ENCODE measurements around the gene RYR3. TPM values are rescaled to one million over a fixed set of nuclear protein-coding genes. Genes with fewer than 3 reads are reported as not detected.

RYR3 gene
- total and polyA plus RNA-seq, 7 experiments from 2014 or later = 0.10 to 5.3 (median 1.2) TPM; not detected in 3

DNA sequence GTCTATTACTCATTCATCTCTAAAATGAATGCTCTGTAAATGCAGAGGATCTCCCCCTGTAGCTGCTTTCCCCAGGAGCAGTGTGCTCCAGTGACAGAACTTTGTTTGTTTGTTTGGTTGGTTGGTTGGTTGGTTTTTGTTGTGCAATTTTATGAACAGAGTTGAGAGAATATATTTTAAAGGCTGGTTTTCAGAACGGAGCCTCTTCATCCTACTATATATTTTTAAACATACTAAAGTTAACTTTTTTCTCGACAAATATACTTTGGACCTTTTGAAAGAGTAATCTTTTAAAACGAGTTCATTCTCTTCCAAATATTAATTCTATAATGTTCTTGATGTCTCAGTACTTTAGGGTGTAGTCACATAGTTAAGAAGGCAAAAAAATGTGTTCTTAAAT lies 20.2 kb downstream of the RYR3 start:
- no peak overlapping the region for H3K27ac ChIP-seq (ENCODE audit: low read depth, low read length)
- no peaks in the 10 kb centered on the region for H3K4me1 ChIP-seq (ENCODE audit: control insufficient read depth in 2 of 2, insufficient read depth in 2 of 2, low read length in 2 of 2)
- ChIA-PET POLR2A (no interaction called here), CTCF (no interaction called here)
- Mint-ChIP-seq H3K27ac (no peak overlapping the region), H3K4me3 (no peak overlapping the region), H3K27me3 (peaks cover 16 to 63% (median 52%) of the 10 kb centered on the region in 5 donors), H3K36me3 (no peaks in the 10 kb centered on the region), H3K4me1 (peaks cover 0 to 1% (median 0%) of the 10 kb centered on the region in 7 donors), H3K9me3 (peaks cover 0 to 4% (median 0%) of the 10 kb centered on the region in 11 donors)
- intact Hi-C loops (cut with micrococcal nuclease) = no loop called here
- ATAC-seq = no peak
- H3K27me3 ChIP-seq (ENCODE audit: control insufficient read depth in 2 of 2, insufficient read depth in 2 of 2, low read length in 2 of 2) = peaks cover 0 to 3% of the 10 kb centered on the region in 2 donors
- H3K36me3 ChIP-seq (ENCODE audit: control insufficient read depth in 2 of 3, insufficient read depth in 3 of 3, low read length in 3 of 3) = no peaks in the 10 kb centered on the region
- no peaks in the 10 kb centered on the region for H3K9me3 ChIP-seq (ENCODE audit: control insufficient read depth in 2 of 3, low read length in 3 of 3)
- DNase-seq = no peak
- no peak overlapping the region for H3K4me3 ChIP-seq (ENCODE audit: low read length)

DNA sequence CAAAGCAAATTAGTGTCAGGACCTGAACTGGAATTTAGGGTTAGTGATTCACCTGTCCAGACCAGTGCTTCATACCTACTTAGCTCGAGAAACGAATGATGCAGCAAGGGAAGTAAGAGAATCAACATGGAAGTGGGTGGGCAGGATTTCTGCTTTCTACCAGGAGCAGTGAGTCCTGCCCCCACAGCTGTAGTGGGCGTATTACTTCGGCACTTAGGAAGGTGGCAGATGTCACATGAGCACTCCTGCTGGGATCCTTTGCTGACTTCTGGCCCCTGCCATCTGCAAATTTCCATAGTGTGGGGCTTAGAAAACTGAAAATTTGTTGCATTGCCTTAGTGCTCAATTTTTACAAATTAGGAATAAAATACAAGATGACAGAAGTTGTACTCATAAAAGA lies 31.2 kb downstream of the RYR3 start:
- CTCF ChIA-PET = no interaction called here
- H3K27ac Mint-ChIP-seq = no peak overlapping the region

DNA sequence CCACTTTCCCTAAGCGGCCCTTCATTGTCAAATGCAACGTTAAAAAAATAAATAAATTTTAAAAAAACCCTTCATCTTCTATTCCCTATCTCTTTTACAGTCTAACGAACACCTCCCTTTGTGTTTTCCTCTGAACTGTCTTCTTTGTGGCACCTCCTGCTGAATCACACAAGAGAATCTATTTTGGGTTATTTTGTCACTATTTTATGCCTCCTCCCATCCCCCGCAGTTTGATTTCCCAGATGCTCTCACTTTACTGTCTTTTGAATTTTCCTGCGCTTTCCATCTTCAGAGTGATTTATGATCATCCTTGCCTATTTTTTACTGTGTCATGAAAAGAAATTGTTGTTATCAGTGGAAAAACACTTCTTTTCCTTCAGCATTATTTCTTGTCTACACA lies 32.5 kb downstream of the RYR3 start:
- ChIA-PET POLR2A (no interaction called here), CTCF (no interaction called here)
- Mint-ChIP-seq H3K4me1 (no peaks in the 10 kb centered on the region), H3K27ac (no peak overlapping the region), H3K9me3 (peaks cover 0 to 18% (median 1%) of the 10 kb centered on the region in 11 donors), H3K4me3 (no peak overlapping the region), H3K36me3 (no peaks in the 10 kb centered on the region), H3K27me3 (peaks cover 0 to 8% (median 5%) of the 10 kb centered on the region in 5 donors)
- ATAC-seq (no peak), DNase-seq (no peak)
- intact Hi-C loops (cut with micrococcal nuclease) = no loop called here
- Histone ChIP-seq H3K27ac (ENCODE audit: low read depth, low read length) (no peak overlapping the region), H3K9me3 (ENCODE audit: control insufficient read depth in 2 of 3, low read length in 3 of 3) (no peaks in the 10 kb centered on the region), H3K4me3 (ENCODE audit: low read length) (no peak overlapping the region), H3K4me1 (ENCODE audit: control insufficient read depth in 2 of 2, insufficient read depth in 2 of 2, low read length in 2 of 2) (no peaks in the 10 kb centered on the region), H3K36me3 (ENCODE audit: control insufficient read depth in 2 of 3, insufficient read depth in 3 of 3, low read length in 3 of 3) (no peaks in the 10 kb centered on the region), H3K27me3 (ENCODE audit: control insufficient read depth in 2 of 2, insufficient read depth in 2 of 2, low read length in 2 of 2) (no peaks in the 10 kb centered on the region)

More for the DNA sequence above, 31.2 kb downstream of the RYR3 start:
- Histone ChIP-seq H3K9me3 (ENCODE audit: control insufficient read depth in 2 of 3, low read length in 3 of 3) (no peaks in the 10 kb centered on the region), H3K36me3 (ENCODE audit: control insufficient read depth in 2 of 3, insufficient read depth in 3 of 3, low read length in 3 of 3) (no peaks in the 10 kb centered on the region), H3K27me3 (ENCODE audit: control insufficient read depth in 2 of 2, insufficient read depth in 2 of 2, low read length in 2 of 2) (no peaks in the 10 kb centered on the region), H3K4me3 (ENCODE audit: low read length) (no peak overlapping the region), H3K4me1 (ENCODE audit: control insufficient read depth in 2 of 2, insufficient read depth in 2 of 2, low read length in 2 of 2) (no peaks in the 10 kb centered on the region), H3K27ac (ENCODE audit: low read depth, low read length) (no peak overlapping the region)
- Mint-ChIP-seq H3K9me3 (peaks cover 0 to 18% (median 1%) of the 10 kb centered on the region in 11 donors), H3K4me3 (no peak overlapping the region), H3K36me3 (no peaks in the 10 kb centered on the region), H3K27me3 (peaks cover 0 to 6% (median 5%) of the 10 kb centered on the region in 5 donors), H3K4me1 (no peaks in the 10 kb centered on the region)
- POLR2A ChIA-PET = no interaction called here
- DNase-seq = no peak
- intact Hi-C loops (cut with micrococcal nuclease) = no loop called here
- ATAC-seq = no peak

DNA sequence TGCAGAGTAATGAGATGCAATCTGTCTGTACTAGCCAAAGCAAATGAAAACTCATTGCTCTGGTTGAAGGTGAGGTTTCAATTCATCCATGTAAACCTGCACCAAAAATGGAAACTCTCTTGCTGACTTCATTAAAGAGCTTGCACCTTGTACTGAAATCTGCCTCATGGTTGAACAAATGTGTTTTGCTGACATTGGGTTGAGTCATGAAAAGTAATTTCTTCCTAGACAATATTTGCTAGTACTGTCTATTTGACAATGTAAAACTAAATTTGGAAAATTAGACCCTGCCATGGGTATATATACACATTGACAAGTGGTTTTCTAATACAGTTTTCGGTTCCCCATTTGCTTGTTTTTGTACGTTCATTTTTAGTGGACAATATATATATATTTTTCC lies 33.3 kb downstream of the RYR3 start:
- ATAC-seq = no peak
- Histone ChIP-seq H3K4me3 (ENCODE audit: low read length) (no peak overlapping the region), H3K4me1 (ENCODE audit: control insufficient read depth in 2 of 2, insufficient read depth in 2 of 2, low read length in 2 of 2) (no peaks in the 10 kb centered on the region), H3K36me3 (ENCODE audit: control insufficient read depth in 2 of 3, insufficient read depth in 3 of 3, low read length in 3 of 3) (no peaks in the 10 kb centered on the region), H3K9me3 (ENCODE audit: control insufficient read depth in 2 of 3, low read length in 3 of 3) (no peaks in the 10 kb centered on the region), H3K27me3 (ENCODE audit: control insufficient read depth in 2 of 2, insufficient read depth in 2 of 2, low read length in 2 of 2) (no peaks in the 10 kb centered on the region), H3K27ac (ENCODE audit: low read depth, low read length) (no peak overlapping the region)
- Mint-ChIP-seq H3K4me1 (no peaks in the 10 kb centered on the region), H3K36me3 (no peaks in the 10 kb centered on the region), H3K27me3 (peaks cover 0 to 6% (median 5%) of the 10 kb centered on the region in 5 donors), H3K27ac (no peak overlapping the region), H3K4me3 (no peak overlapping the region), H3K9me3 (peaks cover 0 to 13% (median 0%) of the 10 kb centered on the region in 11 donors)
- ChIA-PET CTCF (no interaction called here), POLR2A (no interaction called here)
- intact Hi-C loops (cut with micrococcal nuclease) = no loop called here
- no peak for DNase-seq

DNA sequence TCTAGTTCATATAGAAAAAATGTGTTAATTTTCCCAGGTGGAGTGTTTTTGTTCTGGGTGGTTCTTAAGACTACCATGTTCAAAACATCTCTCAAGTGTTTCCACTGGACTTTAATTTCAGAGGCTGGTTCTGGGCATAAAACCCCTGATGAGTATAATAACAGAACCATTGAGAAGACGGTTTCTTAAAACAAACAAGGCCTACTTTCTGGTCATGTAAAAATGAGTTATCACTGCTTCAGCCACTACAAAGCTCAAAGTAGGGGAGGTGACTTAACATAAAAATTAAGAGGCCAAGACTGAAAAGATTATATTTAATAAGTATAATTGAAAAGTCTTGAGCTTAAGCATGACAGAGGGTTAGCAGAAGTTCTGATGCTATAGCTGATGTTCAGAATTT lies 33.8 kb downstream of the RYR3 start:
- ATAC-seq (no peak), DNase-seq (no peak)
- intact Hi-C loops (cut with micrococcal nuclease) = no loop called here
- no peak overlapping the region for H3K4me3 Mint-ChIP-seq
- Histone ChIP-seq H3K4me3 (ENCODE audit: low read length) (no peak overlapping the region), H3K27ac (ENCODE audit: low read depth, low read length) (no peak overlapping the region), H3K9me3 (ENCODE audit: control insufficient read depth in 2 of 3, low read length in 3 of 3) (no peaks in the 10 kb centered on the region), H3K4me1 (ENCODE audit: control insufficient read depth in 2 of 2, insufficient read depth in 2 of 2, low read length in 2 of 2) (no peaks in the 10 kb centered on the region), H3K27me3 (ENCODE audit: control insufficient read depth in 2 of 2, insufficient read depth in 2 of 2, low read length in 2 of 2) (no peaks in the 10 kb centered on the region), H3K36me3 (ENCODE audit: control insufficient read depth in 2 of 3, insufficient read depth in 3 of 3, low read length in 3 of 3) (no peaks in the 10 kb centered on the region)
- CTCF ChIA-PET = no interaction called here
- no peaks in the 10 kb centered on the region for H3K36me3 Mint-ChIP-seq
- POLR2A ChIA-PET = no interaction called here
- no peaks in the 10 kb centered on the region for H3K4me1 Mint-ChIP-seq
- H3K27me3 Mint-ChIP-seq = peaks cover 0 to 6% (median 4%) of the 10 kb centered on the region in 5 donors
- no peak overlapping the region for H3K27ac Mint-ChIP-seq
- peaks cover 0 to 11% (median 0%) of the 10 kb centered on the region in 11 donors for H3K9me3 Mint-ChIP-seq

DNA sequence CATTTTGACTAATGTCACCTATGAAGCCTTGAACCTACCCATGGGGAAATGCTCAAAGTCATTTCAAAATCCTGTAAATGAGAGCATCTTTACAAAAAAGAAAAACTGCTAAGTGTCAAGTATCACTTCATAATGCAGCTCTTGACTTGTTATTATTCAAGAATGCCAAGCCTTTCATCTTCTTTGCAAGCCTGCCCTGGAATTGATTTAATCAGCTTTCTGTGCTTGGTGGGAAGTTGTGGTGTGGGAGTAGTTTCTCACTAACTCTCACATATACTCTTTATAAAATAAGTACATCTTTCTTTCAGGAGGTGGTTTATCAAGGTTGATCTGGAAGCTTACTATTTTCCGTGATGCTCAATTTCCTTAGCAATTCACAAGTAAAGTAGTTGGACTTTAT lies 43.6 kb downstream of the RYR3 start:
- no peak for ATAC-seq
- CTCF ChIA-PET = no interaction called here

DNA sequence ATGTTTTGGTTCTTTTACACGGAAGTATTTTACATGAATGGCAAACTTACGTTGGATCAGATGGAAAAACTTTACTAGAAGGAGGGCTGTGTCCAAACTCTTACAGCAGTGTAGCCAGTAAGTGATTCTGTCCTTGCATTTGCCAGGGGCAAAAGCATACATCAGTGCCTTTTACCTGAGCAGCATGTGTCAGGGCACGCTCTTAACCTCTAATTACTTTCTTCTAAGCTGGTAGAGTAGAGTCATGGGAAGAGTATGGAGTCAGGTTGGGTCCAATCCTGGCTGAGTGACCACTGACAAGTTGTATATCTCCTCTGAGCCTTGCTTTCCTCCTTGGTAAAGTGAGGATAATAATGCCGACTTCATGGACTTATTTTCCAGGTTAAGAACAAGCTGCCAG lies 47.1 kb downstream of the RYR3 start:
- H3K27ac Mint-ChIP-seq = no peak overlapping the region
- H3K36me3 Mint-ChIP-seq = no peaks in the 10 kb centered on the region
- ATAC-seq (no peak), DNase-seq (no peak)
- peaks cover 0 to 10% (median 6%) of the 10 kb centered on the region in 5 donors for H3K27me3 Mint-ChIP-seq
- no peaks in the 10 kb centered on the region for H3K4me1 ChIP-seq (ENCODE audit: control insufficient read depth in 2 of 2, insufficient read depth in 2 of 2, low read length in 2 of 2)
- no peak overlapping the region for H3K27ac ChIP-seq (ENCODE audit: low read depth, low read length)
- H3K27me3 ChIP-seq (ENCODE audit: control insufficient read depth in 2 of 2, insufficient read depth in 2 of 2, low read length in 2 of 2) = no peaks in the 10 kb centered on the region
- no peak overlapping the region for H3K4me3 Mint-ChIP-seq
- intact Hi-C loops (cut with micrococcal nuclease) = no loop called here
- no peak overlapping the region for H3K4me3 ChIP-seq (ENCODE audit: low read length)
- ChIA-PET POLR2A (no interaction called here), CTCF (no interaction called here)
- H3K9me3 Mint-ChIP-seq = no peaks in the 10 kb centered on the region
- no peaks in the 10 kb centered on the region for H3K4me1 Mint-ChIP-seq
- H3K36me3 ChIP-seq (ENCODE audit: control insufficient read depth in 2 of 3, insufficient read depth in 3 of 3, low read length in 3 of 3) = no peaks in the 10 kb centered on the region
- H3K9me3 ChIP-seq (ENCODE audit: control insufficient read depth in 2 of 3, low read length in 3 of 3) = no peaks in the 10 kb centered on the region

More for the DNA sequence above, 43.6 kb downstream of the RYR3 start:
- Histone ChIP-seq H3K9me3 (ENCODE audit: control insufficient read depth in 2 of 3, low read length in 3 of 3) (no peaks in the 10 kb centered on the region), H3K4me1 (ENCODE audit: control insufficient read depth in 2 of 2, insufficient read depth in 2 of 2, low read length in 2 of 2) (no peaks in the 10 kb centered on the region), H3K4me3 (ENCODE audit: low read length) (no peak overlapping the region), H3K27ac (ENCODE audit: low read depth, low read length) (no peak overlapping the region), H3K27me3 (ENCODE audit: control insufficient read depth in 2 of 2, insufficient read depth in 2 of 2, low read length in 2 of 2) (no peaks in the 10 kb centered on the region), H3K36me3 (ENCODE audit: control insufficient read depth in 2 of 3, insufficient read depth in 3 of 3, low read length in 3 of 3) (no peaks in the 10 kb centered on the region)
- POLR2A ChIA-PET = no interaction called here
- Mint-ChIP-seq H3K27ac (no peak overlapping the region), H3K4me1 (no peaks in the 10 kb centered on the region), H3K4me3 (no peak overlapping the region), H3K9me3 (no peaks in the 10 kb centered on the region), H3K27me3 (peaks cover 0 to 15% (median 0%) of the 10 kb centered on the region in 5 donors), H3K36me3 (no peaks in the 10 kb centered on the region)
- intact Hi-C loops (cut with micrococcal nuclease) = no loop called here
- no peak for DNase-seq
